SU-DHL-6 (cell line): ENCODE data around the gene FBXO40.

Experiments
- CTCF ChIP-seq: fragments of 200-600 bp; sonication (generic); IDR thresholded peaks from one replicate; pipeline ENCODE4 v1.5.1; 2017; ENCODE audit warnings: antibody characterized with exemption, mild to moderate bottlenecking, low read length, moderate library complexity; ENCODE audit not compliant: insufficient read depth, poor library complexity, severe bottlenecking
- EZH2phosphoT487 ChIP-seq: fragments of 200-600 bp; sonication (generic), shearing (Covaris generic); conservative IDR thresholded peaks from 2 replicates; pipeline ENCODE4 v1.6.1; 2018; ENCODE audit warnings: mild to moderate bottlenecking, antibody characterized with exemption, low read length, moderate library complexity, mixed read lengths

- TF ChIP-seq CTCF (no peak), EZH2phosphoT487 (no peak)
Measured at GRCh38 chr3:121592856-121593702, at the start of gene FBXO40.
